Muscle of leg (tissue), 11 donors: Measurements from ENCODE around the gene TGFBRAP1. TPM values are rescaled to one million over a fixed set of nuclear protein-coding genes. Genes with fewer than 3 reads are reported as not detected.

ENCODE experiments used
- DNase-seq: peaks from one replicate; pipeline ENCODE4 v3.0.0; 2013
- H3K27ac ChIP-seq: one replicate; pipeline ENCODE4 v1.5.1; 2013; ENCODE audit warnings: mild to moderate bottlenecking, low read length, control low read depth
- H3K27me3 ChIP-seq: one replicate; pipeline ENCODE4 v1.6.1; 2013; ENCODE audit warnings: low read length; ENCODE audit not compliant: control insufficient read depth, insufficient read depth
- H3K36me3 ChIP-seq: one replicate; pipeline ENCODE4 v1.6.1; 2013; ENCODE audit warnings: low read length; ENCODE audit not compliant: control insufficient read depth, insufficient read depth
- H3K4me1 ChIP-seq: one replicate; pipeline ENCODE4 v1.6.1; 2013; ENCODE audit warnings: low read length; ENCODE audit not compliant: control insufficient read depth, insufficient read depth
- H3K4me3 ChIP-seq: one replicate; pipeline ENCODE4 v1.5.1; 2013; ENCODE audit warnings: low read length, control low read depth
- H3K9me3 ChIP-seq: replicated peaks from 2 replicates; pipeline ENCODE4 v1.6.1; 2013; ENCODE audit warnings: low read depth, low read length; ENCODE audit not compliant: control insufficient read depth
- WGBS: methylation state at CpG from one replicate; pipeline ENCODE4 v1.1.5; 2013; ENCODE audit warnings: missing lambda C conversion rate; ENCODE audit not compliant: insufficient coverage; 5-methylcytosine and 5-hydroxymethylcytosine counted together
- polyA plus RNA-seq, 8 donors: library from polyadenylated mRNA; unstranded; fragments of 120-200 nt; gene quantifications; one replicate each; pipeline versions ENCODE4 v1.2.1 to v1.2.3, GENCODE V29; 2013; ENCODE audit warnings: inconsistent platforms in 1 of 8, low replicate concordance in 1 of 8; ENCODE audit not compliant: insufficient read length in 8 of 8, insufficient read depth in 1 of 8
- total RNA-seq: library from RNA; stranded (reverse); fragments of 120-200 nt; gene quantifications from one replicate; pipeline ENCODE4 v1.2.4, GENCODE V29; 2013

Gene TGFBRAP1
- total and polyA plus RNA-seq, 9 donors: 7.1 to 10.5 (median 8.5) TPM

- no peak overlapping the region for H3K4me3 ChIP-seq
- H3K36me3 ChIP-seq: peaks cover 47% of the 10 kb centered on the region
- no peaks in the 10 kb centered on the region for H3K27me3 ChIP-seq
- peaks cover 11% of the 10 kb centered on the region for H3K9me3 ChIP-seq
- WGBS: 84% methylated on average over 6 of the region's 6 CpGs
- no peak overlapping the region for H3K27ac ChIP-seq
- DNase-seq: no peak
- peaks cover 6% of the 10 kb centered on the region for H3K4me1 ChIP-seq
Measured at GRCh38 chr2:105358593-105358992, 29.1 kb upstream of the TGFBRAP1 start.

- Histone ChIP-seq H3K4me3 (no peak overlapping the region), H3K27ac (no peak overlapping the region), H3K36me3 (peaks cover 34% of the 10 kb centered on the region), H3K27me3 (no peaks in the 10 kb centered on the region), H3K9me3 (peaks cover 11% of the 10 kb centered on the region), H3K4me1 (no peaks in the 10 kb centered on the region)
- no CpG with 5 or more reads among the region's 1 CpG for WGBS
- no peak for DNase-seq
Measured at GRCh38 chr2:105357122-105357521, 27.6 kb upstream of the TGFBRAP1 start.

DNA sequence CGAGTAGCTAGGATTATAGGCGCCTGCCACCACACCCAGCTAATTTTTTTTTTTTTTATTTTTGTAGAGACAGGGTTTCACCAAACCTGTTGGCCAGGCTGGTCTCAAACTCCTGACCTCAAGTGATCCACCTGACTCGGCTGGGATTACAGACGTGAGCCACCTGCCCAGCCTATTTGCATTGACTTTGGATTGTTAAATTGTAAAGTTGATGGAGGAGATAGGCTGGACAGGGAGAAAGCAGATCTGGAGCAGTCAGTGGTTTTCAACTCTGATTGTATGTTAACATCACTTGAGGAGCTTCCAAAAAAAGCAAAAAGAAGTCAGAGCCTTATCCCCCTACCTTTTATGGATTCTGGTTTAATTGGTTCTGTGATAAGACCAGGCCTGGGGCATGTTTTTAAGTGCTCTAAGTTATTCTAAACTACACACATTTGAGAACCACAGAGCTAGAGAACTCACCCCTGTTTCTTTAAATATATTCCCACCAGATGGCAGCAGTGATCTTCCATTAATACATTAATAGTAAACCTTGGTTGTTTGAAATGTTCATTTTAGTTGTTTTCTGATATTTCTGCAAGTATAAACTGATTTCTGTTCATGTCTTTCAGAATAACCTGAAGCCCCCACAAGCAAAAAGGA, 15.3 kb upstream of the TGFBRAP1 start:
- H3K36me3 ChIP-seq: peaks cover 41% of the 10 kb centered on the region
- no peak overlapping the region for H3K27ac ChIP-seq
- no peaks in the 10 kb centered on the region for H3K4me1 ChIP-seq
- H3K27me3 ChIP-seq: no peaks in the 10 kb centered on the region
- WGBS: 88% methylated on average over 2 of the region's 4 CpGs
- no peaks in the 10 kb centered on the region for H3K9me3 ChIP-seq
- peak; percentile 61 for DNase-seq
- no peak overlapping the region for H3K4me3 ChIP-seq

- no peak for DNase-seq
- Histone ChIP-seq H3K9me3 (no peaks in the 10 kb centered on the region), H3K36me3 (peaks cover 26% of the 10 kb centered on the region), H3K4me1 (peaks cover 9% of the 10 kb centered on the region), H3K27me3 (no peaks in the 10 kb centered on the region), H3K4me3 (no peak overlapping the region), H3K27ac (no peak overlapping the region)
- WGBS: no CpG with 5 or more reads among the region's 4 CpGs
Measured at GRCh38 chr2:105339414-105339813, 9.9 kb upstream of the TGFBRAP1 start.

DNA sequence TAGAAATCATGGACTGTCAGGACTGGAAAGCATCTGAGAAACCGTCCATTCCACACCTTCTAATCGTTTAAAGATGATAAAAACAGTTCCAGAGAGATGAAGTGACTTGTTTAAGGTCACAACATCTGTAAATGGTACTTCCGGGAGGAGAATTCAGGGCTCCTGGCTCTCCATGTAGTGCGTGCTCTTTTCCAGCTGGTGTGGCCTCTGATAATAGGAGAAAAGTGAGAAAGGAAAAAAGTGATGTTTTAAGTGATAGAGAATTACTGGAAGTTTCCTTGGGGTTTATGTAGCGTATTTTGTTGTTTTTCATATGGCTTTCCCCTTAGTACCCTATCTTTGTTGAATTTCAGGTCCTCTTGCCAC, 8.5 kb upstream of the TGFBRAP1 start:
- WGBS: 0% methylated on average over 2 of the region's 5 CpGs
- peaks cover 27% of the 10 kb centered on the region for H3K36me3 ChIP-seq
- no peaks in the 10 kb centered on the region for H3K9me3 ChIP-seq
- peaks cover 9% of the 10 kb centered on the region for H3K4me1 ChIP-seq
- peak overlapping the region; percentile 65 for H3K27ac ChIP-seq
- DNase-seq: no peak
- no peaks in the 10 kb centered on the region for H3K27me3 ChIP-seq
- H3K4me3 ChIP-seq: peak overlapping the region; percentile 75

DNA sequence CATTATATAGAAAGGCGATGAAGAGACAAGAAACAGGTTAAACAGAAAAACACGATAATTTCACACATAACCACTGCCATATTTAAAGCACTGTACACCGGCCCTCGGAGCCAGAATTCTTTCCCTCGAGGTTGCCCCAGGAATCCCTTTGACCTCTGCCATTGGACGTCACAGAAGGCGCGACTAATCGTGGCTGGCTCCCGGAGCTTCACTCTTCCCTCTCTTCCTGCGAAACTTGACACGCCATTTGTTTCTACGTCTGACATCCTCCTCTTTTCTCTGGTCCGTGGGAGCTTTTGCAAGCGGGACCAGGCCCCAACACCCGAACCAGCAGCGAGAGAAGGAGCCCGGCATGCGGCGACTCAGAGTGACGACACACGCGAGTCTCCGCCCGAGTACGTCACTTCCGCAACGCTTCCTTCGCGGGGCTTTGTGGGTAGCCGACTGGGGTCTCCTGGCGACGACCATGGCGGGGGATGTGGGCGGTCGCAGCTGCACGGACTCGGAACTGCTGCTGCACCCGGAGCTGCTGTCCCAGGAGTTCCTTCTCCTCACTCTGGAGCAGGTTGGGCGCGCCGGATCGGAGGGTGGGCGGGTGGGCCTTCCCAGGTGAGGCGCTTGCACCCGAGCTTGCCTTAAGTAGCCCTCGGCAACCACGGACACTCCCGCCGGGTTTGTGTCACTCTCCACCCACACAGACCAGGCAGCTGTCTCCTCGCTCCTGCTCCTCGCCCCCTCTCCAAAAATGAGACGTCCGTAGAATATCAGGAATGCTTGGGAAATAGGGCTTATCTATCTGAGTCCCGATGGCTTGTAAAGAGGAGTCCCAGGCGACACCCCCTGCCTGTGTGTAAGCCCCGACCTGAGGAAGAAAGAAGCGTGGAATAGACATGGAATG, 7.8 kb upstream of the TGFBRAP1 start, which contains the start of gene C2orf49:
Gene C2orf49 (plus strand): TSS at position 419 of the 898 bp plus-strand sequence. CDS start 48 bp downstream, at position 467.
- Histone ChIP-seq H3K4me1 (peaks cover 9% of the 10 kb centered on the region), H3K4me3 (peak within 1 kb of the TSS; percentile 75), H3K36me3 (peaks cover 22% of the 10 kb centered on the region), H3K9me3 (no peaks in the 10 kb centered on the region), H3K27me3 (no peaks in the 10 kb centered on the region), H3K27ac (peak within 1 kb of the TSS; percentile 88)
- 0% methylated on average over 35 of the region's 58 CpGs for WGBS
- DNase-seq: peak; percentile 97

GRCh38 chr2:105336786-105337121, 7.2 kb upstream of the TGFBRAP1 start:
- WGBS: no CpG with 5 or more reads among the region's 7 CpGs
- Histone ChIP-seq H3K4me1 (peaks cover 9% of the 10 kb centered on the region), H3K27ac (peak overlapping the region; percentile 88), H3K9me3 (no peaks in the 10 kb centered on the region), H3K36me3 (peaks cover 20% of the 10 kb centered on the region), H3K4me3 (peak overlapping the region; percentile 75), H3K27me3 (no peaks in the 10 kb centered on the region)
- DNase-seq: no peak

- Histone ChIP-seq H3K4me1 (peaks cover 9% of the 10 kb centered on the region), H3K9me3 (no peaks in the 10 kb centered on the region), H3K27ac (no peak overlapping the region), H3K4me3 (no peak overlapping the region), H3K27me3 (no peaks in the 10 kb centered on the region), H3K36me3 (peaks cover 14% of the 10 kb centered on the region)
- WGBS: no CpG with 5 or more reads among the region's 2 CpGs
- DNase-seq: no peak
Measured at GRCh38 chr2:105335469-105335868, 5.9 kb upstream of the TGFBRAP1 start.

DNA sequence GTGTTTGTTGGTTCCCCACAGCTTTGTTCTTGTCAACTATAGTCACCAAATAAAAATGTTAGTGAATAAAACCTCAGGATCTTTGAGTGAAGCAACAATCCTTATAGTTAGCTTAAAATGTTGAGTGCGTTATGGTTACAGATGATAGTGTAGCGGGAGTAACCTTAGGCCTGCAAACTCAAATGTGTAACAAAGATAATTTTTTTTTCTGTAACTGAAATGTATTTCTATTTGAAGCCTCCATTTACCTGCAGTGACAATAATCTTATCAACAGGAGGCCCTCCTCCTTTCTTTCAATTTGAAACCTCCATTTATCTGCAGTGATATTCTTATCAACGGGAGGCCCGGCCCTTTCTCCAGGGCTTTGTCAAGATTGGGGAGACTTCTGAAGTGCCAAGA, 4.7 kb upstream of the TGFBRAP1 start:
- DNase-seq: no peak
- no peaks in the 10 kb centered on the region for H3K27me3 ChIP-seq
- H3K9me3 ChIP-seq: no peaks in the 10 kb centered on the region
- WGBS: no CpG with 5 or more reads among the region's 4 CpGs
- H3K4me3 ChIP-seq: no peak overlapping the region
- peaks cover 16% of the 10 kb centered on the region for H3K4me1 ChIP-seq
- H3K27ac ChIP-seq: no peak overlapping the region
- peaks cover 9% of the 10 kb centered on the region for H3K36me3 ChIP-seq

- DNase-seq: no peak
- Histone ChIP-seq H3K9me3 (no peaks in the 10 kb centered on the region), H3K4me1 (peaks cover 19% of the 10 kb centered on the region), H3K4me3 (no peak overlapping the region), H3K27ac (no peak overlapping the region), H3K27me3 (no peaks in the 10 kb centered on the region), H3K36me3 (peaks cover 9% of the 10 kb centered on the region)
- 100% methylated on average over 1 of the region's 4 CpGs for WGBS
Measured at GRCh38 chr2:105330681-105331375, 1.3 kb upstream of the TGFBRAP1 start.
